HuH-7.5 (cell line): ENCODE measurements around the gene TBC1D2B.

Experiments
- DNase-seq: peaks from one replicate; pipeline ENCODE4 v3.0.0; 2011; ENCODE audit warnings: low spot score

Gene TBC1D2B

GRCh38 chr15:78034495-78035191 lies 42.9 kb downstream of the TBC1D2B start:
- DNase-seq = no peak

DNA sequence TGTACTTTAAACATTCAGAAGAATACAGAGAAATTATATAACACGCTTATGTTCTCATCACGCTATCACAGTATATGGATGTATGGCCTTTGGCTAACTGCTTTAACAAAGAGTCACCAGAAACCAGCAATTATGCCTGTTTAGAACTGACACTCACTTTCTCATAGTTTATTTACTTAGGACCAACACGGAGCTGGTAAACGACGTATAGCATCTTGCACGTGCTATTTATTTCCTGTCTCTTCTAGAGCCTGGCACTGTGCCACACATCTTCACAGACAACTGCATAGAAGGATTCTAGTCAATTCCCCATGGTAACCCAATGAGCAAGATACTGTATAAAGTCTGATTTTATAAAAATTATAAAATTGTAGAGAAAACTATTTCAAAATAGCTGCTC lies 43.6 kb downstream of the TBC1D2B start:
- DNase-seq = no peak

DNA sequence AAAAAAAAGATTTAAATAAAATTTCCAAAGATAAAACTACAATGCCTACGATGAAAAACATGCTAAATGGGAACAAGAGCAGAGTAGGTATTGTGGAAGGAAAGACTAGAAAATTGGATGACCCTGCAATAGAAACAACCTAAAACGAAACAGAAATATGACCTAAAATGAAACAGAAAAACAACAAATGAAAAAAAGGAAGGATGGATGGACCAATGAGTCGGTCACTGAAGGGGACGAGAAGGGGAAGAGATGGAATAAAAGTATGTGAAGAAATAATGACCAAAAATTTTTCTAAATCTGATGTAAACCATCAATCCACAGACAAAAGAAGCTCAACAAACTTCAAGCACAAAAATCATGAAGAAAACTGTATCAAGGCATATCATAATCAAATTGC lies 44.8 kb downstream of the TBC1D2B start:
- no peak for DNase-seq

GRCh38 chr15:78024883-78025282 lies 52.6 kb downstream of the TBC1D2B start:
- no peak for DNase-seq

DNA sequence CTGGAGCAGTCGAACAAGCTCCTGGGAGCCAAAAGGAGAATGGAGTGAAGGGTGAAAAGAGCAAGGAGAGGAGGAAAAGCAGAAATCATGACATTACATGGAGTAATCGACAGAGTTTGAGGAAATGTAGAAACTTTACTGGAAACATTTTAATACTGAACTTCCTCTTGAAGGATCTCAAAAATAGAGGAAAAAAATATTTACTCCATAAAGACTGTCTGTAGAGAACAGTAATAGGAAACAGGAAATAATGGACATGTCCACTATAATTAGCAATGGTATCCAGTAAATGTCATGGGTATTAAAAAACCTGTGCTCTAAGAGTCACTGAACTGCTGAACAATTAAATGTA lies 53.0 kb downstream of the TBC1D2B start:
- no peak for DNase-seq

- no peak for DNase-seq
These were observed 53.5 kb downstream of the TBC1D2B start for GRCh38 chr15:78023865-78024518.

- DNase-seq = no peak
These were observed 54.3 kb downstream of the TBC1D2B start for GRCh38 chr15:78023081-78023665.

DNA sequence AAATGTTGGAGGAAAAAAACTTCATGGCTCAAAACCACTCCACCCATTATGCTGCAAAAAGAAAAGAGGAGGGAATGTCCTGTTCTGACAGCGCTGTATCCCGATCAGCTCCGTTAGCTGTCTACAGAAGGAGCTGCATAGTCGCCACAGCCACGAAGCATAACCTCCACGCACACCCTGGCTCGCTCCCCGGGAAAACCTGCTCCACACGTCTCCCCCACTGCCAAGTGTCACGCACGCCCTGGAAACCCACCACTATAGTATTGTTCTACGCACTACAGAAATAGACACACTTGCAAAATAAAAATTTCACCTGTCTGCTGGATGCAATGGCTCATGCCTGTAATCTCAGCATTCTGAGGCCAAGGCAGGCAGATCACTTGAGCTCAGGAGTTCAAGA lies 55.8 kb downstream of the TBC1D2B start:
- no peak for DNase-seq

DNA sequence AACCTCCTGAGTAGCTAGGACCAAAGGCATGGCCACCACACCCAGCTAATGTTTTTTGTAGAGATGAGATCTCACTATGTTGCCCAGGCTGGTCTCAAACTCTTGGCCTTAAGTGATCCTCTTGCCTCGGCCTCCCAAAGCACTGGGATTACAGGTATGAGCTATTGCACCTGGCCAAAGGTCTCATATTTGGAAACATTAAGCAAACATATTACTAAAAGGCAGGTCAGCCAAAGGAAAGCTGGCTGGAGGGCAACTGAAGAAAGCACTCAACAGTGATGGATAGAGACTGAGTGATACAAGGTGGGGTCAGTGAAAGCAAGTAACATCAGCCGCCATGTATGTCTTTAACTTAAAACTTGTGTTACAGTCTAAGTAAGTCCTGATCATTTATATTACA lies 57.5 kb downstream of the TBC1D2B start:
- DNase-seq = no peak

- no peak for DNase-seq
These were observed 58.4 kb downstream of the TBC1D2B start for GRCh38 chr15:78018946-78019644.

DNA sequence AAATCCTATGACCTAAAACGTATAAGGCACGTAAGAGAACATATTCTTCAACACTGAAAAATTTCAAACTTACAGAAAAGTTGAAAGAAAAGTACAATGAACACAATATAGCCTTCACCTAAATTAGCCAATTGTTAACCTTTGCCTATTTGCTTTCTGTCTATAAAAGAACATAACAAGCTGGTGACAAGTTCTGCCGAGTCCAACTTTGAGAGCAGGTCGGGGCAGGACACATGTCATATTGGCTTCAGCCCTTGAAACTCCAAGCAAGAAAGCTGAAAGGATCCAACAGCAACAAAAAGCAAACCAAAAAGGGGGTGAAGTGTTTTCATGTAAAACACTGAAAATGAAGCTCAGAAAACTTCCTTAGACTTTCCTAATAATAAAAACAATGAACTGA lies 59.1 kb downstream of the TBC1D2B start:
- no peak for DNase-seq

GRCh38 chr15:78016860-78017259 lies 60.7 kb downstream of the TBC1D2B start:
- DNase-seq = no peak

DNA sequence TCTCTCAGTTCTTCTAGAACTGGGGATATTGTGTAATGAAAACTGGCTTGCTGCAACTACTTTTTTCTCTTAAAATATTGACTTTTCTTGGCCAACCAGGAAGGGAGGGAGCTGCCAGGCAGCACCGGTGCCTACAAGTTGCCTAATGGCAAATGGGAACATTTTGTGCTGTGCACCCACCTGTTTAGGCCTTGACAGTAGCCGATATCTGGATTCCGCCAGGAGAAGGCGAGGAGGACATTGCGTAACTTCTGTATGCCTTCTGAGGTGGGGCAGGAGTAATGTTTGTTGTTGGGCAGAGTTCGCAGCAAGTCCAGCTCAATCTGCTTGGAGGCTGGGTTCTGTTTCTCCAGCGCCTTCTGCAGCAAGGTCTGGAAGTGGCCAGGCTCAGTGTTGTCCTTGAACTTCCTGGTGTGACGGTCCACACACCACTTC lies 64.9 kb downstream of the TBC1D2B start:
- peak; percentile 64 for DNase-seq

DNA sequence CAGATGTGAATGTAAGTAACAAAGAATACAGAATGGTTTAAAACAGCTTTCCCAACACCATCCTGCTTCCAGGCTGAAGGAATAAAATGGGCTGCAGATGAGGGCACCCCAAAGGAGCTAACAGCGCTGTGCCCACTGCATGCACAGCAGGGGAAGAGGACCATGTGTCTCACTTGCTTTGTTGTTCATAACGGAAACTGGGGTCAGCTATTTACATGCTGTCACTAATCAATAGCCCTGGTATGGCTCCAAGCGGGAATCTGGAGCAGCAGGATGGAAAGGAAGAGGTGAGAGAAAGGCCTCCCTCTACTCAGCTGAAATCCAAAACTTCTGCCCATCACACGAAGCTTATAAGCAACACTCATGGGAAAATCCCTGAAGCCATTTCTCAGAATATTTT lies 67.4 kb downstream of the TBC1D2B start:
- no peak for DNase-seq

- no peak for DNase-seq
These were observed 69.3 kb downstream of the TBC1D2B start for GRCh38 chr15:78007964-78008886.

GRCh38 chr15:78007211-78007931 lies 70.1 kb downstream of the TBC1D2B start:
- no peak for DNase-seq

DNA sequence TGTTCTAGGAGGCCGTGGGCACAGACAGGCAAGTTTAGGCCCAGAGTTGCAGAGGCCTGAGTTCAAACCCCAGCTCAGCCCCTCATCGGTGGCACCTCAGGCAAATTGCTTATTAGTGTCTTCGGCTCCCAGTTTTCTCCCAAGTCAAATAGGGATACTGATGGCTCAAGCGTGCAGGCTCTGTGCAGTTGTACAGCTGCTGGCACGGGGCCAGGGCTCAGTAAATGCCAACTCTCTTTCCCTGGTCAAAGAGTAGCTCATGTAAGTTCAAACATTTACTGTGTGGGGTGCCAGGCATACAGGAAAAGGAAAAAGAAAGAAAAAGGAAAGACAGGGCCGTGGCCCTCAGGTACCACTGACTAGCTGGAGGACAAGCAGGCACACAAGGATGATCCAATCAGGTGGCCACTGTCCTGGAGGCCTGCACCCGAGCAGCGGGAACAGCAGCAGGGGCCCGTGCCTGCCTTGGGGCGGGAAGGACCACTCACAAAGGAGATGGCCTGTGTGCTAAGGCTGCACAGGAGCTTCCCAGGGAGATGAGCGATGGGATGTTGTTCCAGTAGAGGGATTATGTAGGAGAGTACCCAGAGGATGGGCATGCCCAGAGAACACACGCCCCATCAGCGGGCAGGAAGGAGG lies 70.8 kb downstream of the TBC1D2B start:
- no peak for DNase-seq

- no peak for DNase-seq
These were observed 72.4 kb downstream of the TBC1D2B start for GRCh38 chr15:78004919-78005634.

- DNase-seq = no peak
These were observed 73.2 kb downstream of the TBC1D2B start for GRCh38 chr15:78004222-78004727.

DNA sequence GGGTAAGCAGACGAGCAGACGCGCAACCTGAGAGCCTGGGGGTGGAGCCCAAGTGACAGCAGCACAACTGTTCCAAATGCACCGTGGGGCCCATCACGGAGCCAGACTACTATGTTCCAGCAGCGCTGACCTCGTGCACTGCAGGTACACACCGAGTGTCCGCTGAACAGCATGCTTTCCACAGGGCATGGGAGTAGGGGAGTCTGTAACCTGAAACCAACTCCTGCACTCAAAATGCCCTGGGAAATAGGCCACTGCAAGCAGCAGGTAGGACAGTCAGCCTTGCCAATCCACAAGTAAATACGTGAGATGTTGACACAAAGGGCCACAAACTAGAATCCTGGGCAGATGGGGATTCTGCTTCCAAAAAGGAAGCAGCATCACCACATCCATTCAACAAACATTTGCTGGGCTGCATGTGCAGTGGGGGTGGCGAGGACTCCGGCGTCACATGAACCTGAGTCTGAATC lies 73.9 kb downstream of the TBC1D2B start:
- DNase-seq = no peak
